Calu3 (cell line): ENCODE data around the gene GOLGA1. TPM values are rescaled to one million over a fixed set of nuclear protein-coding genes. Genes with fewer than 3 reads are reported as not detected.
"Not testable (repeated sequence)": the region's sequence is repeated elsewhere in the genome, so short reads cannot be mapped to it uniquely, and the experiment has no call there.

Experiments used
- BruUV-seq: library from RNA; stranded (reverse); fragments of 400-500 nt; replicated peaks from 2 replicates; lab custom pipeline; 2021; lab: Mats Ljungman, UMichigan
- CTCF ChIA-PET: fragments of 300-600 bp; sonication (Branson Sonifier 250); formaldehyde crosslinking; loops from one replicate; lab custom pipeline; 2022; ENCODE audit warnings: antibody characterized with exemption; lab: Charles Lee
- DNase-seq: peaks from one replicate; pipeline ENCODE4 v3.0.0; 2022
- H3K27ac Mint-ChIP-seq: one replicate; pipeline ENCODE4 v1.8.0; 2022; ENCODE audit warnings: mixed read lengths; ENCODE audit not compliant: unreplicated experiment
- H3K27me3 Mint-ChIP-seq: one replicate; pipeline ENCODE4 v1.8.0; 2022; ENCODE audit warnings: mixed read lengths; ENCODE audit not compliant: unreplicated experiment
- H3K36me3 Mint-ChIP-seq: one replicate; pipeline ENCODE4 v1.8.0; 2022; ENCODE audit warnings: mild to moderate bottlenecking, moderate library complexity, mixed read lengths; ENCODE audit not compliant: insufficient read depth, unreplicated experiment
- H3K4me1 Mint-ChIP-seq: one replicate; pipeline ENCODE4 v1.8.0; 2022; ENCODE audit warnings: mild to moderate bottlenecking, low read depth, mixed read lengths; ENCODE audit not compliant: unreplicated experiment
- H3K4me3 Mint-ChIP-seq: one replicate; pipeline ENCODE4 v1.8.0; 2022; ENCODE audit warnings: mild to moderate bottlenecking, low read depth, moderate library complexity, mixed read lengths; ENCODE audit not compliant: unreplicated experiment
- H3K9me3 Mint-ChIP-seq: one replicate; pipeline ENCODE4 v1.8.0; 2022; ENCODE audit warnings: low read depth, mixed read lengths; ENCODE audit not compliant: unreplicated experiment
- CTCF ChIP-seq: fragments of 200-600 bp; IDR thresholded peaks from one replicate; pipeline ENCODE4 v1.8.0; 2022; ENCODE audit warnings: antibody characterized with exemption; ENCODE audit not compliant: unreplicated experiment
- intact Hi-C: fragments of 100-400 bp; cut with micrococcal nuclease; formaldehyde crosslinking; loops from one replicate; pipeline ENCODE4 v1.10.0; 2022; ENCODE audit not compliant: unreplicated experiment
- total RNA-seq: library from RNA; stranded (reverse); gene quantifications from 2 replicates; pipeline ENCODE4 v1.2.3, GENCODE V29; 2022

The GOLGA1 gene
- total RNA-seq, 1 experiment from 2014 or later = 13.4 TPM

GRCh38 chr9:124964604-124965003 is 23.7 kb upstream of the GOLGA1 start:
- Mint-ChIP-seq H3K4me1 (no peaks in the 10 kb centered on the region), H3K9me3 (no peaks in the 10 kb centered on the region), H3K4me3 (no peak overlapping the region), H3K27ac (no peak overlapping the region), H3K27me3 (no peaks in the 10 kb centered on the region), H3K36me3 (no peaks in the 10 kb centered on the region)
- TF ChIP-seq CTCF = no peak
- BruUV-seq = no TSS peak
- DNase-seq = no peak
- CTCF ChIA-PET = no interaction called here
- intact Hi-C loops = no loop called here

GRCh38 chr9:124964056-124964455 is 23.2 kb upstream of the GOLGA1 start:
- intact Hi-C loops = no loop called here
- no TSS peak for BruUV-seq
- DNase-seq = no peak

GRCh38 chr9:124960409-124960752 is 19.5 kb upstream of the GOLGA1 start:
- no peak for TF ChIP-seq CTCF
- CTCF ChIA-PET = interaction anchor here (0.7 kb wide), 1 partner anchor 79 kb away, joined by 3 read pairs; no protein-coding TSS in a partner anchor
- Mint-ChIP-seq H3K4me3 (no peak overlapping the region), H3K27ac (no peak overlapping the region), H3K9me3 (no peaks in the 10 kb centered on the region), H3K4me1 (no peaks in the 10 kb centered on the region), H3K36me3 (no peaks in the 10 kb centered on the region), H3K27me3 (no peaks in the 10 kb centered on the region)
- intact Hi-C loops = no loop called here
- no TSS peak for BruUV-seq
- no peak for DNase-seq

More at GRCh38 chr9:124964056-124964455, 23.2 kb upstream of the GOLGA1 start:
- no peaks in the 10 kb centered on the region for H3K36me3 Mint-ChIP-seq
- CTCF ChIA-PET = no interaction called here
- TF ChIP-seq CTCF = no peak
- no peaks in the 10 kb centered on the region for H3K9me3 Mint-ChIP-seq
- no peaks in the 10 kb centered on the region for H3K27me3 Mint-ChIP-seq
- H3K4me1 Mint-ChIP-seq = no peaks in the 10 kb centered on the region
- no peak overlapping the region for H3K27ac Mint-ChIP-seq
- no peak overlapping the region for H3K4me3 Mint-ChIP-seq

GRCh38 chr9:124959671-124960408 is 19.0 kb upstream of the GOLGA1 start:
- H3K27me3 Mint-ChIP-seq, H3K36me3 Mint-ChIP-seq, intact Hi-C loops, H3K9me3 Mint-ChIP-seq, H3K27ac Mint-ChIP-seq, H3K4me3 Mint-ChIP-seq, DNase-seq, H3K4me1 Mint-ChIP-seq, CTCF ChIA-PET, BruUV-seq: not testable (repeated sequence)

GRCh38 chr9:124954255-124954654 is 13.4 kb upstream of the GOLGA1 start:
- Mint-ChIP-seq H3K27ac (no peak overlapping the region), H3K9me3 (no peaks in the 10 kb centered on the region), H3K27me3 (no peaks in the 10 kb centered on the region), H3K4me1 (no peaks in the 10 kb centered on the region), H3K36me3 (no peaks in the 10 kb centered on the region), H3K4me3 (no peak overlapping the region)
- BruUV-seq = no TSS peak
- CTCF ChIA-PET = no interaction called here
- TF ChIP-seq CTCF = no peak
- intact Hi-C loops = no loop called here
- no peak for DNase-seq
